ENCODE results near the gene GARNL3.

GARNL3 gene

GRCh38 chr9:127437497-127438264, 173.1 kb downstream of the GARNL3 start:
- Mint-ChIP-seq H3K4me1 (no peaks in the 10 kb centered on the region), H3K4me3 (no peak overlapping the region), H3K27me3 (ENCODE audit: low read depth, poor library complexity) (no peaks in the 10 kb centered on the region), H3K36me3 (ENCODE audit: low read depth) (peaks cover 84% of the 10 kb centered on the region), H3K9me3 (peaks cover 5% of the 10 kb centered on the region), H3K27ac (no peak overlapping the region)
- DNase-seq = no peak
- TF ChIP-seq, protein P1, sequence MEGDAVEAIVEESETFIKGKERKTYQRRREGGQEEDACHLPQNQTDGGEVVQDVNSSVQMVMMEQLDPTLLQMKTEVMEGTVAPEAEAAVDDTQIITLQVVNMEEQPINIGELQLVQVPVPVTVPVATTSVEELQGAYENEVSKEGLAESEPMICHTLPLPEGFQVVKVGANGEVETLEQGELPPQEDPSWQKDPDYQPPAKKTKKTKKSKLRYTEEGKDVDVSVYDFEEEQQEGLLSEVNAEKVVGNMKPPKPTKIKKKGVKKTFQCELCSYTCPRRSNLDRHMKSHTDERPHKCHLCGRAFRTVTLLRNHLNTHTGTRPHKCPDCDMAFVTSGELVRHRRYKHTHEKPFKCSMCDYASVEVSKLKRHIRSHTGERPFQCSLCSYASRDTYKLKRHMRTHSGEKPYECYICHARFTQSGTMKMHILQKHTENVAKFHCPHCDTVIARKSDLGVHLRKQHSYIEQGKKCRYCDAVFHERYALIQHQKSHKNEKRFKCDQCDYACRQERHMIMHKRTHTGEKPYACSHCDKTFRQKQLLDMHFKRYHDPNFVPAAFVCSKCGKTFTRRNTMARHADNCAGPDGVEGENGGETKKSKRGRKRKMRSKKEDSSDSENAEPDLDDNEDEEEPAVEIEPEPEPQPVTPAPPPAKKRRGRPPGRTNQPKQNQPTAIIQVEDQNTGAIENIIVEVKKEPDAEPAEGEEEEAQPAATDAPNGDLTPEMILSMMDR (IDR thresholded peaks at IDR 0.05) = no peak

- TF ChIP-seq, protein P1 (IDR thresholded peaks at IDR 0.05) = no peak
- H3K4me3 Mint-ChIP-seq = no peak overlapping the region
- H3K36me3 Mint-ChIP-seq (ENCODE audit: low read depth) = peaks cover 84% of the 10 kb centered on the region
- H3K27ac Mint-ChIP-seq = peak overlapping the region; percentile 28
- H3K27me3 Mint-ChIP-seq (ENCODE audit: low read depth, poor library complexity) = no peaks in the 10 kb centered on the region
- peaks cover 5% of the 10 kb centered on the region for H3K9me3 Mint-ChIP-seq
- no peak for DNase-seq
- no peaks in the 10 kb centered on the region for H3K4me1 Mint-ChIP-seq
Observed at GRCh38 chr9:127438394-127438793, 173.8 kb downstream of the GARNL3 start.
